ENCODE data around the gene COG3.
A peak's percentile ranks its signal among the peaks of the same experiment; 100 is the strongest.

GRCh38 chr13:45490068-45490467 lies 25.3 kb downstream of the COG3 start:
- TF ChIP-seq CTCF (IDR thresholded peaks at IDR 0.05; ENCODE audit: low read length): peak; percentile 54
- no peak for TF ChIP-seq EZH2 (IDR thresholded peaks at IDR 0.05; ENCODE audit: borderline replicate concordance, low read length)

Data from OCI-LY1 (cell line).